ENCODE measurements around the gene NHEJ1. TPM values are rescaled to one million over a fixed set of nuclear protein-coding genes. Genes with fewer than 3 reads are reported as not detected.
A peak's percentile ranks its signal among the peaks of the same experiment; 100 is the strongest.

NHEJ1 gene
- total and polyA plus RNA-seq, 2 of the 13 experiments (the other 11 are each of a cell fraction or from before 2014, with no cell fraction given), result 30.0 to 30.7 TPM

DNA sequence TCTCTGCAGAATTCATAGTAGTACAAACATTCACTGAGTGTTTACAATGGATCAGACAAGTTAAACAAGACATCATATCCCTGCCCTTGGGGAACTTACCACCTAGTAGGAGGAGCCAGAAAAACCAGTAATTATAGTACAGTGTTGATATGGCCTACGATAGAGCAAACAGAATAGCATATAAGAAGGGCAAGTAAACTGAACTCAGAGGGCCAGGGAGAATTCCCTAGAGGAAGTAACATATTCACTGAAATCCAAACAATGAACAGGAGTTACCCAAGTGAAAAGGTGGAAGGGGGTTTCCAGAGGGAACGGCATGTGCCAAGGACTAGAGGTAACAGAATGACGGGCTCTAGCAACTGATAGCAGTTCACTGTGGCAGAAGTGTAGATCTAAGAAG is 34.1 kb downstream of the NHEJ1 start (continued):
- TF ChIP-seq RERE (CRISPR knock-in tag; IDR thresholded peaks at IDR 0.05; ENCODE audit: low read depth) (peak; percentile 93), ZNF792 (CRISPR knock-in tag; IDR thresholded peaks at IDR 0.05) (no peak), ZNF577 (CRISPR knock-in tag; IDR thresholded peaks at IDR 0.05; ENCODE audit: borderline replicate concordance, low read depth) (no peak), HMG20B (CRISPR knock-in tag; conservative IDR thresholded peaks at IDR 0.05) (peak; percentile 55), NR2F2 (IDR thresholded peaks at IDR 0.05; ENCODE audit: borderline replicate concordance, low read depth) (peak; percentile 90), PRPF4 (IDR thresholded peaks at IDR 0.05; ENCODE audit: low read depth, low read length, poor library complexity, severe bottlenecking) (no peak), ZSCAN31 (CRISPR knock-in tag; IDR thresholded peaks at IDR 0.05; ENCODE audit: low read depth) (no peak), PTBP1 (IDR thresholded peaks at IDR 0.05; ENCODE audit: low read depth, low read length, poor library complexity, severe bottlenecking) (no peak), ZNF280B (CRISPR knock-in tag; IDR thresholded peaks at IDR 0.05; ENCODE audit: borderline replicate concordance) (no peak), ZNF274 (CRISPR knock-in tag; IDR thresholded peaks at IDR 0.05) (no peak), THYN1 (CRISPR knock-in tag; IDR thresholded peaks at IDR 0.05; ENCODE audit: borderline replicate concordance, low read depth) (no peak), KAT7 (CRISPR knock-in tag; IDR thresholded peaks at IDR 0.05; ENCODE audit: borderline replicate concordance) (no peak), ELF1 (CRISPR knock-in tag; IDR thresholded peaks at IDR 0.05) (no peak), ZNF143 (CRISPR knock-in tag; IDR thresholded peaks at IDR 0.05) (no peak), SRF (IDR thresholded peaks at IDR 0.05; ENCODE audit: low read depth, low read length) (no peak), SRY (CRISPR knock-in tag; IDR thresholded peaks at IDR 0.05) (no peak), ZNF691 (CRISPR knock-in tag; IDR thresholded peaks at IDR 0.05; ENCODE audit: borderline replicate concordance, low read depth) (no peak), KMT2B (CRISPR knock-in tag; IDR thresholded peaks at IDR 0.05) (no peak)
- TF ChIP-seq, protein P1, sequence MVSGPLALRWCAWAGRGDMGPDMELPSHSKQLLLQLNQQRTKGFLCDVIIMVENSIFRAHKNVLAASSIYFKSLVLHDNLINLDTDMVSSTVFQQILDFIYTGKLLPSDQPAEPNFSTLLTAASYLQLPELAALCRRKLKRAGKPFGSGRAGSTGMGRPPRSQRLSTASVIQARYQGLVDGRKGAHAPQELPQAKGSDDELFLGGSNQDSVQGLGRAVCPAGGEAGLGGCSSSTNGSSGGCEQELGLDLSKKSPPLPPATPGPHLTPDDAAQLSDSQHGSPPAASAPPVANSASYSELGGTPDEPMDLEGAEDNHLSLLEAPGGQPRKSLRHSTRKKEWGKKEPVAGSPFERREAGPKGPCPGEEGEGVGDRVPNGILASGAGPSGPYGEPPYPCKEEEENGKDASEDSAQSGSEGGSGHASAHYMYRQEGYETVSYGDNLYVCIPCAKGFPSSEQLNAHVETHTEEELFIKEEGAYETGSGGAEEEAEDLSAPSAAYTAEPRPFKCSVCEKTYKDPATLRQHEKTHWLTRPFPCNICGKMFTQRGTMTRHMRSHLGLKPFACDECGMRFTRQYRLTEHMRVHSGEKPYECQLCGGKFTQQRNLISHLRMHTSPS (CRISPR knock-in tag; IDR thresholded peaks at IDR 0.05; ENCODE audit: low read depth), result no peak

Data from HepG2 (cell line).